GM06990 (cell line): ENCODE measurements around the gene CLASRP.

Experiments
- DNase-seq: peaks from one replicate; pipeline ENCODE4 v3.0.0-alpha.2; 2011; ENCODE audit not compliant: insufficient read length; ENCODE audit errors: extremely low read depth
- H3K27me3 ChIP-seq: replicated peaks from 2 replicates; pipeline ENCODE4 v1.6.0; 2011; ENCODE audit warnings: low read length; ENCODE audit not compliant: control insufficient read depth, insufficient read depth
- H3K36me3 ChIP-seq: 2 replicates; pipeline ENCODE4 v1.5.1; 2011; ENCODE audit warnings: low read length; ENCODE audit not compliant: control insufficient read depth, insufficient read depth
- H3K4me3 ChIP-seq: replicated peaks from 2 replicates; pipeline ENCODE4 v1.5.1; 2011; ENCODE audit warnings: low read depth, mild to moderate bottlenecking, control low read depth, low read length
- TF ChIP-seq, protein P1 (sequence below): IDR thresholded peaks from 2 replicates; pipeline ENCODE4 v1.5.1; 2011; ENCODE audit warnings: low read length, control low read depth, mild to moderate bottlenecking, inconsistent platforms; ENCODE audit not compliant: insufficient read depth, poor library complexity, severe bottlenecking

The CLASRP gene

DNA sequence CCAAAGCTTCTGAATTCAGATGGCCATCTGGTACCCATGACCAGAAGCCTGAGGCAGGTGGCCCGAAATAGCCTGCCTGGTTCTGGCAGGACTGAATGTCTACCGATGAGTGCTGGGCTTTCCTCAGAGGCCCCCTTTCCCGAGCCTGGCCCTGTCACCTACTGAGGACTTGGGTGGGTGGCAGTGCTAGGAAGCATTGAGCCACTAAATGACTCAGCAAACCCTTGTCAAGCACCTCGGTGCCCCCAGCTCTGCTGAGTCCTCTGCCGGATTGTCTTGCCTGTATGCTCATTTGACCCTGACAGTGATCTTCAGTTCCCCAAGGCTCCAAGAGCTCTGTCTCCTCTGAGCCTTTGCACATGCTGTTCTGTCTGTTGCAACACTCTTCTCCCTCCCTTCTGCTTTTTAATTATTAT lies 72.0 kb downstream of the CLASRP start:
- no peak for DNase-seq

DNA sequence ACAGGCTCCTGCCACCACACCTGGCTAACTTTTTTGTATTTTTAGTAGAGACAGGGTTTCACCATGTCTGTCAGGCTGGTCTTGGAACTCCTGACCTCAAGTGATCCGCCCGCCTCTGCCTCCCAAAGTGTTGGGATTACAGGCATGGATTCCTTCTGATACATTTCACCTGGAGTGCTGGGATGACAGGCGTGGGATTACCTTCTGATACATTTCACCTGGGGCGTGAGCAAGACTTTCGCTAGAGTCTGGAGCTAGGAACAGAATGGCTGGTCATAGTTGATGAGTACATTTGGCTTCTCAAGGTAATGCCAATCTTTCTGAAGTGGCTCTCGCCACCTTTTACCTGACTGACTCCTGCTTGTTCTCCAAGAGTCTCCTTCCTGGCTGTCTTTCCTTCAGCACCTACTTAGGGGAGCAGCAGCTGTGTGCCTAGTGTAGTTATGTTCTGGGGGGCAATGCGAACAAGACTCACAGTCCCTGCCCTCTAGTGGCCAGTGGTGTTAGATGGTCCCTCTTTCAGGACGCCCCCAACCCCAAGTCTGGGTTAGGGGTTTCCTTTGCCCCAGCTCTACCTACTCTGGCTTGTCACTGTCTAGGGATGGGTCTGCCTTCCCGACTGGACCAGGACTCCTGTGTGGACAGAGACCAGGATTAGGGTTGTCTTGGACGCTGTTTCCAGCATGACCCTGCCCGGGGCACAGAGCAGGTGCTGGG lies 73.4 kb downstream of the CLASRP start:
- DNase-seq, result no peak
- TF ChIP-seq, protein P1, sequence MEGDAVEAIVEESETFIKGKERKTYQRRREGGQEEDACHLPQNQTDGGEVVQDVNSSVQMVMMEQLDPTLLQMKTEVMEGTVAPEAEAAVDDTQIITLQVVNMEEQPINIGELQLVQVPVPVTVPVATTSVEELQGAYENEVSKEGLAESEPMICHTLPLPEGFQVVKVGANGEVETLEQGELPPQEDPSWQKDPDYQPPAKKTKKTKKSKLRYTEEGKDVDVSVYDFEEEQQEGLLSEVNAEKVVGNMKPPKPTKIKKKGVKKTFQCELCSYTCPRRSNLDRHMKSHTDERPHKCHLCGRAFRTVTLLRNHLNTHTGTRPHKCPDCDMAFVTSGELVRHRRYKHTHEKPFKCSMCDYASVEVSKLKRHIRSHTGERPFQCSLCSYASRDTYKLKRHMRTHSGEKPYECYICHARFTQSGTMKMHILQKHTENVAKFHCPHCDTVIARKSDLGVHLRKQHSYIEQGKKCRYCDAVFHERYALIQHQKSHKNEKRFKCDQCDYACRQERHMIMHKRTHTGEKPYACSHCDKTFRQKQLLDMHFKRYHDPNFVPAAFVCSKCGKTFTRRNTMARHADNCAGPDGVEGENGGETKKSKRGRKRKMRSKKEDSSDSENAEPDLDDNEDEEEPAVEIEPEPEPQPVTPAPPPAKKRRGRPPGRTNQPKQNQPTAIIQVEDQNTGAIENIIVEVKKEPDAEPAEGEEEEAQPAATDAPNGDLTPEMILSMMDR, result peak; percentile 27
- Histone ChIP-seq H3K27me3 (no peaks in the 10 kb centered on the region), H3K36me3 (peaks cover 1% of the 10 kb centered on the region), H3K4me3 (no peak overlapping the region)

More for the DNA sequence above, 72.0 kb downstream of the CLASRP start:
- Histone ChIP-seq H3K4me3 (no peak overlapping the region), H3K27me3 (no peaks in the 10 kb centered on the region), H3K36me3 (peaks cover 1% of the 10 kb centered on the region)
- TF ChIP-seq, protein P1, result no peak

DNA sequence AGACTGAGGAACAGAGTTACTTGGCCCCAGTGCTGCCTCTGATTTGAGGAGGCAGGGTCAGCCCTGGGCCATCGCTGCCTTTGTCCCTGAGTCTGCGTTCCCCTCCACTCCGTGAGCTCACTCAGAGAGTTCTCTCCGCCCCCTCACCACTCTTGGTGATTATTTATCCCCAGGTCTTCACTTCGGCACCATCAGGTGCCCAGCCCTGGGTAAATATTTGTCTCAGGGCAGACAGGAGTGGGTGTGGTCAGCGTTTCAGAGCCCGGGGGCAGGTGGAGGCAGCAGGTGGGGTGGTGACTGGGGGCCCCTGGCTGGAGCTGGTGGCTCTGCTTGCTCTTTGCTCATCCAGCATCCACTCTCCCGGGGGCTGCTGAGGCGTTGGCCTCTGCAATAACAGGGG lies 74.8 kb downstream of the CLASRP start:
- TF ChIP-seq, protein P1, result no peak
- H3K4me3 ChIP-seq, result no peak overlapping the region
- DNase-seq, result no peak
- H3K27me3 ChIP-seq, result no peaks in the 10 kb centered on the region
- peaks cover 1% of the 10 kb centered on the region for H3K36me3 ChIP-seq

DNA sequence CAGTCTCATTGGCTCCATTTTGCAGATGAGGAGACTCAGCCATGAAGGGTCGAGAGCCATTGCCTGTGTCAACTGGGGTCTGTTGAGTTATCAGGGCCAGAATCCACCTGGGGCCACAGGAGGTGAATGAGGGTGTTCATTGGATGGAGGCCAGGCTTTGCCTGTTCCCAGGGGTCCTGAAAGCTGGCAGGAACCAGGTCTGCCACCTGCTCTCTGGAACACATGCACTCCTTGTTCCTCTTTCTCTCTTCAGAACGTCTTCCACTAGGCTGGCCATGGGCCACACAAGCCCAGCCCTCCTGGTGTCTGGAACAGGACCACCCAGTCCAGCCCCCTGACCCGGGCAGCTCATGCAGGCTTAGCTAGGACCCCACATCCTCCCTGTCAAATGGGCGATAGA lies 75.3 kb downstream of the CLASRP start:
- DNase-seq, result no peak
- no peaks in the 10 kb centered on the region for H3K27me3 ChIP-seq
- H3K36me3 ChIP-seq, result peaks cover 1% of the 10 kb centered on the region
- TF ChIP-seq, protein P1, result no peak
- H3K4me3 ChIP-seq, result no peak overlapping the region

DNA sequence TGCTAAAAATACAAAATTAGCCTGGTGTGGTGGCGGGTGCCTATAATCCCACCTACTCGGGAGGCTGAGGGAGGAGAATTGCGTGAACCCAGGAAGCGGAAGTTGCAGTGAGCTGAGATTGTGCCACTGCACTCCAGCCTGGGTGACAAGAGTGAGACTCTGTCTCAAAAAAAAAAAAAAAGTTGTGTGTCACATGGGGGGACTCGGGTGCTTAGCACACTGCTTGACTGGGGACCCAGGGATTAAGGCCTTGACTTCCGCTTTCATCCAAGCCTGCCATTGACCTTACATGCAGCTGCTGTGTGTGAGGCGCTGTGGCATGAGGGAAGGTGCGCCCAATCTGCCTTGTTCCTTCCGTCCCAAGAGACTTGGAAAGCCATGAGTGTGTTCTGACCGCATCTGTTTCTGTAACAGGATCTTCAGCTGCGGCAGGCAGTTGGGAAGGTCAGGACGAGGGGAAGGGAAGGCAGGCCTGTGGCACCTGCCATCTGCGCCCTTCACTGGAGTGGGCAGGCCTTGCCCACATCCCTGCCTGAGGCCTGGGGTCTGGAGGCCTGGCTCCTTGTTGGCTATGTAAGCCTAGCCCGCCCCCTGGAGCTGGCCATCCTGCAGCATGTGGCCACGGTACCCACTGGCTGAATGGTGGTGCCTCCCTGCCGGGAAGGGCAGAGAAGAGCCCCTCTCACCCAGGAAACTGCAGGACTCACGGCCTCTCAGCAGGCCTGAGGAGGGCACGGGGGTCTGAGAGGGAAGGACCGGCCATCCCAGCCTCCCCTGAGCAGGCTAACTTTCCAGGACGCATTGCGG lies 77.2 kb downstream of the CLASRP start:
- Histone ChIP-seq H3K4me3 (no peak overlapping the region), H3K36me3 (no peaks in the 10 kb centered on the region; the same call in 1 of the 2 replicates), H3K27me3 (no peaks in the 10 kb centered on the region)
- TF ChIP-seq, protein P1, result no peak
- no peak for DNase-seq
